Activated CD4-positive, alpha-beta T cell treated with anti-CD3 and anti-CD28 coated beads, Interleukin-2, amount 50 U/mL, for 48 hours (primary cell): ENCODE results near the gene STK10.
A peak's percentile ranks its signal among the peaks of the same experiment; 100 is the strongest.

Experiments used
- DNase-seq, 2 experiments: peaks; one replicate each; pipeline ENCODE4 v3.0.0-alpha.2; 2020

The STK10 gene

DNA sequence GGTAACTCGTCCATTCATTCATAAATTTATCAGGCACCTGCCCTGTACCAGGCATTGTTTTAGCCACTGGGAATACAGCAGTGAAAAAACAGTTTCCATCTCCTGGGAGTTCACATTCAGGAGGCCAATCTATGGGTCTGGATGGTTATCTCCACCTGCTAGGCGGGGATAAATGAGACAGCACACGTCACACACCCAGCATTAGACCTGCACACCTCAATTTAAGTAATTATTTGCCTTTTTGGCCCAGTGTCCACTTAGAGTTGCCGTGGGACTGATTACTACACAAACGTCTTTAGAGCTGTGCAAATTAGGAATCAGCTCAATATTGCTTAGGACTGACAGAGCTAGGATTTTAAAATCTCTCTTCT, 46.1 kb downstream of the STK10 start:
- DNase-seq: no peak

DNA sequence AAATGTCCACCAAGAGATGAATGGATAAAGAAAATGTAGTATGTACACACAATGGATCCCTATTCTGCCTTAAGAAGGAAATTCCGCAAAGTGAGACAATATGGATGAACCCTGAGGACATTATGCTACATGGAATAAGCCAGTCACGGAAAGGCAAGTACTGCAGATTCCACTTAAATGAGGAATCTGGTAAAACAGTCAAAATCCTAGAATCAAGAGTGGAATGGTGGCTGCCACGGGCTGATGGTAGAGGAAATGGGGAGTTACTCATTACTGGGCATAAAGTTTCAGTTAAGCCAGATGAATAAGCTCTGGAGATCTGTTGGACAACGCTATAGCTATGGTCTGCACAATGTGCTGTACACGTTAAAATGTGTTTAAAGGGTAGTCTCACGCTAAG, 47.2 kb downstream of the STK10 start:
- DNase-seq: no peak

DNA sequence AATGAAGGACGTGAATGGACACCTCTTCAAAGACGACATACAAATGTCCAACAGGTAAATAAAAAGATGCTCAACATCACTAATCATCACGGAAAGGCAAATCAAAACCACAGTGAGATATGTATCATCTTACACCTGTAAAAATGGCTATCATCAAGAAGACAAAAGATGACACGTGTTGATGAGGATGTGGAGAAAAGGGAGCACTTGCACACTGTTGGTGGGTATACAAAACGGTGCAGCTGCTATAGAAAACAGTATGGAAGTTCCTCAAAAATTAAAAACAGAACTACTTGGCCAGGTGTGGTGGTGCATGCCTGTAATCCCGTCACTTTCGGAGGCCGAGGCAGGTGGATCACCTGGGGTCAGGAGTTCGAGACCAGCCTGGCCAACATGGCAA, 47.9 kb downstream of the STK10 start:
- no peak for DNase-seq

DNA sequence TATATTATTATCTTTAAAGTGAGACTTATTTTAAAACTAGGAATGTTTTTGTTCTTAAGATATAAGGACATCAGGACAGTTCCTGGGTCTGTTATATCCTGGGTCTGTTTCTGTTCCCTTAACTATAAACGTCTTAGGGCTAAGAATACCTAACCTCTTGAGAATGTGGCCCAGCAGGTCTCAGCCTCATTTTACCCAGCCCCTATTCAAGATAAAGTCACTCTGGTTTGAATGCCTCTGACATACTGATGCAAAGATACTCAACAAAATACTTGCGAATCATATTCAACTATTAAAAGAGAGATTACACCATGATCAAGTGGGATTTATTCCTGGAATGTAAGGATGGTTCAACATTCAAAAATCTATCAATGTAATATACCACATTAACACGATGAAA, 51.0 kb downstream of the STK10 start:
- DNase-seq: no peak

DNA sequence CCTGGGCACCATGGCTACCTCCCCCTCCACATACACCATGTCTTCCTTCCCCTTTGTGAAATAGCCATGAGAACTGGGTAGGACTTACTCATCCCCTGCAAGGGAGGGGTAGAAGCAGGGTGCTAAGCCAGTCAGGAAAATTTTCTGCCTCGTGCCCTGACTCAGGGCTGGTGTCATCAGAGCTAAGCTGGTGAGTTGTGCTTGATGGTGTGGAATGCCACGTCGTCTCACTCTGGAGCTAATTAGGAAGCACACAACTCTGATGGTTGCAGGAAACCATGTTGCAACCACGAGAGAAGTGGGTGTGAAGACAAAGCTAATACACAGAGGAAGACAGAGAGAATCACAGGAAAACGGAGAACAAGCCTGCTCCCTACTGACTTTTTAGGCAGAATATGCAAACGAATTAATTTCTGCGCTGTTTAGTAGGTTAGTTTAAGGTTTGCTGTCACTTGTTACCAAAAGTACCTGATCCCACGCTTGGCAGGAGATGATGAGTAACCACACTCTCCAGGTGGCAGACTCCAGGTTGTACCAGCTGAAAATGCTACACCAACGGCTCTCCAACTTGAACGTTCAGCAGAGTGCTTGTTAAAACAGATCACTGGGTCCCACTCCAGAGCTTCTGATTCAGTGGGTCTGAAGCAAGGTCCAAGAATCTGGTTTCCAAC, 54.5 kb downstream of the STK10 start:
- DNase-seq: peak; percentile 66 to 77

DNA sequence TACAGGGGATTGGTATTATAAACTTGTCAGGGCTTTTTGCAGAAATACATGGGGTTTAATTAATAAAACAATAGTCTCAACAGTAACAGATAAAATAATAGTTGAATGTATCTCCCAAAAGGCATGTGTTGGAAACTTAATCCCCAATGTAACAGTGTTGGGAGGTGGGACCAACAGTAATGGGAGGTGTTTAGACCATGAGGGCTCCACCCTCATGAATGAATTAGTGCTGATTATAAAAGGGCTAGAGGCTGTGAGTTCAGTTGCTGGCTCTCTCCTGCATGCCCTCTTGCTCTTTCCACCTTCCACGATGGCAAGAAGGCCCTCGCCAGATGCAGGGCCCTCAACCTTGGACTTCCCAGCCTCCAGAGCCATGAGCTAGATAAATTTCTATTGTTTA, 56.3 kb downstream of the STK10 start:
- no peak for DNase-seq

DNA sequence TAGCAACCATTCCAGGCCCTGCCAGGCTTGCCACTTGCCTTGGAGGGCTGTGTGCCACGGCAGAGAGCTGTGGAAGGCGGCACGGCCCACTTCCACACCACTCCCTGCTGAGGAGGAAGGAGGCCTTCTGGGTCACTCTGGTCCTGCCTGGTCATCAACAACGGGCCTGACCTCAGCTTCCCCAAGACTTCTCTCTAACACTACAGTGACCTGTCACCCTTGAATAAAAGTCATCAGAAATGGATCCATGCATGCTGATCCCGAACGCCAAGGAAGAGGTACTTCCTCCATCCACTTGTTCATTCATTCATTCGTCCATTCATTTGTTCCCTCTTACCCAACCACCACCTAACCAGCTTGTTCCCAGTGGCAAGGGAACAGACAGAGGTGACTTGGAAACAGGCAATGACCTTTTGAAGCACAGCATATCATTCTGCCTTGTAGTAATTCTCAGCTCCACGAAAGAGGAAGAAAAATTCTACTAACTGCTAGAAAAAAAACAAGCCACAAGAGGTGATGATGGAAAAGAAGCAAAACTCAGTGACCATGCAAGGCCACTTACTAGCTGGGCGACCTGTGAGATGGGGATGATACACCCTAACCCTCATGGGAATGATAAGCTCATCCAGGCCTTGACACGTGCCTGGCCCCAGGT, 58.6 kb downstream of the STK10 start:
- DNase-seq: no peak

DNA sequence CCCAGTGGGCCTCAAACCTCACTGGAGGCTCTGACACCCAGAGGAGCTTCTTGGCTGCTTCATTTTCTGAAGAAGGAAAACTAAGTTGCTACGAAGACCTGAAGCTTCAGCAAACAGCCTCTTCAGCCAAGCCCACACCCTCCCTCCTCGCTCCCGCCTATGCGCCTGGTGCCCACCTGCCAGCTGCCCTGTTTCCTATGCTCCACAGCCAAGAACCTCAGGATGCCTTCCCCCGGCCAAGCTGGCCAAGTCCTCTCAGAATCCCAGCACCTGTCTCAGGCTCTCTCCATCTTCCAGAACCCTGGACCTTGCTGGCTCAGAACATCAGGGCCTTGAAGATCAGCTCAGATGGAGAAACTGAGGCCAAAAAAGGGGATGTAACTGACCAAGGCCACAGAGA, 60.4 kb downstream of the STK10 start:
- DNase-seq: no peak

DNA sequence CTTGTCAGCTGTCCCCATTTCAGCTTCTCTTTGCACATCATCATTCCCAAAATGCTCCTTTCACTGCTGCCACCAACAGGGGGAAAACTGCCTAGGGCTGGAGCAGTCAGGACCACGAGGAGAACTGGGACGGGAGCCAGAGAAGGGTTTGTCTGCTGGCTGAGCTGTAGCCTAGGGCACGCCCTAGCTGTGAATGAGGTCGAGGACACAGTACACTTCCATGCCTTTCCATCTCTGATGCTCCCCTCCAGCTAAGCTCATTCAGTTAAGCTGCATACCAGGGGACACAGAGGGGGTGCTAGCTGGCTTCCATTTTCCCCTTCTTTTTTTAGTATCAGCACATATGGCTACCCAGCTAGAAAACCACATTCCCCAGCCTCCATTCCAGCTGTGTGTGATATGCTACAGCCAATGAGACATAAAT, 64.7 kb downstream of the STK10 start:
- no peak for DNase-seq

DNA sequence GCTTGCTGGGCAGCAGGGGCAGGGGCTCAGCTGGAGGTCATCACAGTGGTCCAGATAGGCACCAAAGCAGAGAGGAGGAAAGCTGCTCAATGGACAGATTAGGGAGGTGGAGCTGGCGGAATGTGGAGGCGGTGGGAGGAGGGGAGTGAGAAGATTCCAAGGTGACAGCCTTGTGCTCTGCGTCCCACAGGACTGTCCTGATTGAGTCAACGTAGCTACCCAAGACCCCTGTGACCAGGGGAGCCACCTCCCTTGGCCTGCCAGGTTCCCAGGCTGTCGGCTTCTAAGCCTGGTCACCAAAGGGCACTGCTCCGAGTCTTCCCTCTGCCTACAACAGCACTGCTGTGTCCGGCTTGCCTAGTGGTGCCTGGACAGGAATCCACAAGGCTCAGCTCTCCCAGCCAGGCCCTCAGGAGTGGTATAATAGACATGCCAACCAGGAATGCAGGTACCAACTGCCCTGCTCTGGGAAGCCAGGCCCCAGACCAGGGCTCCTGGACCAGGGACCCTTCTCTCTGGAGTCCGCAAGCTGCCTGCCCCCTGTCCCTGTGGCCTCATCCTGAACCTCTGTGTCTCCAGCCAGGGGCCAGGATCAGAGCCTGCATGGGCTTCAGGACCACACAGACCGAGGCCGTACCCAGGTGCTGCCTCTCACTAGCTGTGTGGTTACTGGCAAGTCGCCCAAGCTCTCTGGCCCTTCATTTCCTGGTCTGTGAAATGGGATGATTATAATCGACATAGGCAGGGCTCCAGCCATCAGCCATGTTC, 67.9 kb downstream of the STK10 start:
- no peak for DNase-seq

DNA sequence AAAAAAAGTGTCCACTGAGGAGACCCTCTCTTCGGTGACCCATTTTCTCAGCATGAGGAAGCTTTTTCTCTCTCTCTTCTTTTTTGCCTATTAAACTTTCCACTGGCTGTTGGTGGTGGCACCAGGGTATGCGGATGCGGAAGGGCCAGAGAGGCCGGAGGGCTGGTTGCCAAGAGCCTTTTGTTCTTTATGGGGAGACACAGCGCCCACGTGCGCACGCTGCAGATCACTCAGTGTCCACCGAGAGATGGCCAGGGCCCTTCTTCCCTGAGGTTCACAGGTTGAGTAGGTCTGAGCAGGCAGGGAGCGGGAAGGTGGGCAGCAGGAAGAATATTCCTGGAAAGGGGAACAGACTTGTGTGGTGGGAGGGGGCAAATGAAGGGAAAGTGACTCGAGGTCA, 69.1 kb downstream of the STK10 start:
- DNase-seq: no peak

DNA sequence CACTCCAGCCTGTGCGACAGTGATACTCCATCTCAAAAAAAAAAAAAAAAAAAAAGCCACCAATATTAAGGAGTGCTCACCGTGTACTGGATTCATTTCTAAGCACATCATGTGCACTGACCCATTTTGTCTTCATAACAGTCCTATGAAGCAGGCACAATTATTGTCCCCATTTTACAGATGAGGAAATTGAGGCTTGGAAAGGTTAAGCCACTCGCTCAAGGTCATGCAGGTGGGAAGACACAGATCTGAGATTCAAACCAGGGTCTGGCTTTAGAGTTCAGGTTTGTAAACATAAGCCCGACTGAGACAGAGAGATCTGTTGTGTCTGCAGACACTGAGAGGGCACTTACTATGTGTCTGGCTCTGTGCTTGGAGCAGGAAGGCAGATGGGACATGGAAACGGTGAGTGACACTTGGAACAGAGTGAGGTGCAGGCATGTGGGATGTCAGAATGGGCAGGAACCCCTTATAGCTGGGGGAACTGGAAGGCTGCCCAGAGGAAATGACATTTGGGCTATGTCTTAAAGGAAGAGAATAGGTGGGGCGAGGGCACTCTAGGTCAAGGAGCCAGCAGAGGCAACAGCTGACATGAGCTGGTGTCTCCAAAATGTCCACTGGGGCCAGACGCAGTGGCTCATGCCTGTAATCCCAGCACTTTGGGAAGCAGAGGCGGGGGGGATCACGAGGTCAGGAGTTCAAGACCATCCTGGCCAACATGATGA, 69.9 kb downstream of the STK10 start:
- no peak for DNase-seq

DNA sequence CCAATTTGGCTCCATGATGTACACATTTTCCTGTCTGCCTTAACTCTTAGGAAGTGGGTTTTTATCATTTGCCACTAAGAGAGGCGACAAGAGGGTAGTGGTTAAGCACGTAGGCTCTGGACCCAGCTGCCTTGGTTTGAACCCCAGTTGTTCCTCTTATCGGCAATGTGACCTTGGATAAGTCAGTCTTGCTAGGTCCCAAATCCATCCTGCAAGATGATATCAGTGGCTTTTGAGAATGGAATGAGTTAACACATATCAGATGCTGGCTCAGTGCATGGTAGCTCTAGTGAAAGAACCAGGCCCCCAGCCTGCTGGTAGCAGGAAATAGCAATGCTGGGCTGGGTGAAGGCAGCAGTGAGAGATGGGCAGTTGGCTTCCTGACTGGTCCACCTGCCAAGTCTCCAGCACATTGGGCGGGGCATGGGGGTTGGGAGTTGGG, 72.5 kb downstream of the STK10 start:
- DNase-seq: peak; percentile 22 to 41

DNA sequence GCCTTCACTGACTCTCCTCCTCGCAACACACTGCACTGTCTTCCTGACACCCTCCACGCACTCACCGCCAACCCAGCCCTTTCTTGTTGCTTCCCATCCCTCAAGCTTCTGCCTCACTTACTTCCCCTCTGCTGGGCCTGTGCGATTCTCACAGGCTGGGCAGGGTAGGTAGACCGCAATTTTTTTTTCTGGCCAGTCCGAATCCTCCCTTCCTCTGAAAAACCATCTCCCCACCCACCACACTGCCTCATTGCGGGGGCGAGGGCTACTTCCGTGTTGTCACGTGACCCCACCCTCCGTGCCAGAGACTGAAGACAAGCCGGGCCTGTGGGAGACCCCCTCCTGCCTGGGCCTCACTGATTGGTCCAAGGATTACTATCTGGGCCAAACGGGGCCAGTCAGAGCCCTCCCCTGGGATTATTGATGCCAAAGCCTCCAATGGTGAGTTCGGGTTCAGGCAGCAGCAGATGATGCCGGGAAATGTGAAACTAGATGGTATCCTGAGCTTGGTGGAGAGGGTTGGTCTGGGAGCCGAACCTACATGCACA, 73.1 kb downstream of the STK10 start:
- DNase-seq: peak; percentile 87 to 93

DNA sequence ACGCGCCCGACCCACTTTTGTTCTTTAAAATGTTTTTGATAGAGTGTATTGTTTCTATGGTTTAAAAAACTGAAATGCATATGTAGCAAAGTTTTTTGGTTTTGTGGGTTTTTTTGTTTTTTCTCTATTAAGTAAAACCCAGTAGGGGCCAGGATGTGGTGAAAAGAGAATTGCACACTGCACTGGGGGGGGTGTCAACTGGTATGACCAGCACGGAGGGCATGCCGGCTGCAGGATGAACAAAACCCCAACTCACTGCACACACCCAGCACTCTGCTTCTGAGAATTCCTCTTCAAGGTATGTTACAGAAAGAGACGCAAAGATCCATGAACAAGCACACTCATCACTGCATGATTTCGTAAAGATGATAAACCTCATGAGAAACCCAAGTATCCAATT, 75.0 kb downstream of the STK10 start:
- DNase-seq: peak; percentile 71 to 82

DNA sequence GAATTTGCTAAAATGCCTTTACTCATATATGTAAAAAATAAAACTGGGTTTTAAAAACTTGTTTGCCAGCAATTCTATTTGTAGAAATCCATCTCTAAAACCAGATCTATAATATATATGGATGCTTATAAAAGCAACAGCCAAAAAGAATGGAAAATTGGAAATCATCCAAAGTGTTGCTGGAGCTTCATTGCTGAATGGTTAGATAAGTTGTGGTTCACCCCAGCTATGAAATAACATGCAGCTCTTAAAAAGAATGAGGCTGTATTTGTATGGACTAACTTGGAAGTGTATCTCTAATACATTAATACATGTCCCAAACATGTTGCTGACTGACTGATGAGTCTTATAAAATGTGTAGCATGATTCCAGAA, 76.2 kb downstream of the STK10 start:
- no peak for DNase-seq

DNA sequence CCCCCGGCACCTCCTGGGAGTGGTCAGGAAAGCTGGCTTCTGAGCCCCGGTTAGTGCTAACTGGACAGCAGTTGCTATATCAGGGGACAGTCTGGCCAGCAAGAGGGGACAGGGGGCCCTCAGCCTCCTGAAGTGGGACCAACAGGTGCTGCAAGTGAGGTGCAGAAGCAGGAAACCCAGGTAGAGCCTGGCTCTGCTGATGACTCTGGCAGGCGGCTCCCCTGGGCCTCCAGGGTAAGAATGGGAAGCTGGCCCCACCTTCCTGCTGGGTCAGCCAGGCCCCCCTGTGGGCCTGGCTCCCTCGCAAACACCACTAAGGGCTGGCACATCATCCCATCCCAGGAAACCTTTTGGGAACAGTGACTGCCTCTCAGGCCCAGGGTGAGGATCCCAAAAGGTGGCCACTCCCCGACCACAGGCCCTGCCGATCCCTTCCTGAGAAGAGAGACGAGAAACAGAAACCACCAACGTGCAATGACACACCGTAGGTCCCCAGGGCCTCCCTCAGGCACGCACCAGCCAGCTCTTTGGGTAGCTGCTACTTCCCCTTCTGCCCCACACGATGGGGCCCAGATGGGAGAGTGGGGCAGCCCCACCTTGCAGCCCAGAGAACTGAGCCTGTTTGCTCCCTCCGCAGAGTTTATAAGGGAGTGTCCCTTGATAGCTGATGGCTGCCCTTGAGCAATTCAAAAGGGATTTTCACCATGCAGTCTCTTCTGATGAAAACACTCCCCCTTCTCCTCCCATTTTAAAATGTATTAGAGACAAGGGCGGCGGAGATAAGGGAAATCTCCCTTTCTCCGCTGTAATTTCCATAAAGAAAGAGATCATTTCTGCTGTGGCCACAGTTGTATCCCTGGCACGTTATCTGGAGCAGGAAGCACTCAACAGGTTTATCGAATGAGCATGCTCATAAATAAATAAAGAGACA, 76.8 kb downstream of the STK10 start:
- peak; percentile 86 to 91 for DNase-seq

DNA sequence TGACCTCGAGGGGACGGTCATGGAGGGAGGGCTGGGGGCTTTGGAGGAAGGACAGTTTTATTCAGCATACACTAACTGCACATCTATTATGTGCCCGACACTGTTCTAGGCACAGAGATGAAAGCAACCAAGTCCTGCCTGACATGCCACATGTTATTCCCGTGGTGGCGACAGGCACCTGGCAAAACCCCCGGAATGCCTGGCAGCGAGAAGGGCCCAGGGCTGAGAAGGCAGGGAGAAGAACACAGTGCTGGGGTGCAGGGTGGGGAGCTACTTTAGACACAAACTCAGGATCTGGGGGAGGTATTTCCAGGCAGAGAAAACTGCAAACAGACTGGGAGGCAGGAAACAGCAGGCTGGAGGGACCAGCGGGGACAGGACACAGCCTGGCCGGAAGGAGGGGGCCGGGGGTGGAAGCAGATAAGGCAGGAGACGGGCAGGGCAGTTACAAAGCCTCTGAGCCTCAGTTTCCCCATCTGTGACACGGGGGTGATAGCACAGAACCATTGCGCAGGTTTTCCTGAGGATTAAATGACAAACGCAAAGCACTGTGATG, 77.7 kb downstream of the STK10 start:
- no peak for DNase-seq

DNA sequence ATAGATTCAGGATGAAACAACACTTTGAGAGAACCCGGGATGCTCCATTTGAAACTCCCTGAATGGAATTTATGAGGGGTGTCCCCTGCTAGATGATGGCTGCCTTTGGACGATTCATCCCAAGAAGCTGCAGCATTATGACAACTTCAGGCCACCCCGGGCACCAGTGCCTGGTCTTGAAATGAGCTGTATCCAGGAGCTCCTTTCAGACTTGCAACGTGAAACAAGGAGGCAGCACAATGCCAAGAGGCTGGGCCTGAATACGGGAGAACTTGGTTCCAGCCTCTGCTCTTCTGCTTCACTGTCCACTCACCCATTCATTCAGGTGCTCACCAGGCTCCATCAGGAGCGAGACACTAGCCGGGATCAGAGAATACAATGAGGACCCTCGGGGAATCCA, 78.3 kb downstream of the STK10 start:
- peak; percentile 35 to 51 for DNase-seq

DNA sequence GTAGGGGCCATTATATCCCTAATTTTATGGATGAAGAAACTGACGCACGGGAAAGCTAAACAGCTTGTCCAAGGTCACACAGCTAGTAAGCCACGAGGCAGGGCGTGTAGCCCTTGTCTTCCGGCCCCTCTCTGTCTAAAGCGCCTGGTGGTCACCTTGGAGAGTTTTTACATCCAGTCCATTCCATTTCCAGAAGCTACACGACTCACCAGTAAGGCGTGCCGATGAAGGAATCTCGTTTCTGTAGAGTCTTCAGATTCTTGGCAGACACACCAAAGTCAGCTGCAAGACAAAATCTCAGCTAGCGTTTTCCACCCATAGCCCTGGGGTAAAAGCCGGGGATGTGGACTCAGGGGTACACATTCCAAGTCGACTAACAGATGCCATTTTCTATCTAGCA, 80.5 kb downstream of the STK10 start:
- DNase-seq: no peak

DNA sequence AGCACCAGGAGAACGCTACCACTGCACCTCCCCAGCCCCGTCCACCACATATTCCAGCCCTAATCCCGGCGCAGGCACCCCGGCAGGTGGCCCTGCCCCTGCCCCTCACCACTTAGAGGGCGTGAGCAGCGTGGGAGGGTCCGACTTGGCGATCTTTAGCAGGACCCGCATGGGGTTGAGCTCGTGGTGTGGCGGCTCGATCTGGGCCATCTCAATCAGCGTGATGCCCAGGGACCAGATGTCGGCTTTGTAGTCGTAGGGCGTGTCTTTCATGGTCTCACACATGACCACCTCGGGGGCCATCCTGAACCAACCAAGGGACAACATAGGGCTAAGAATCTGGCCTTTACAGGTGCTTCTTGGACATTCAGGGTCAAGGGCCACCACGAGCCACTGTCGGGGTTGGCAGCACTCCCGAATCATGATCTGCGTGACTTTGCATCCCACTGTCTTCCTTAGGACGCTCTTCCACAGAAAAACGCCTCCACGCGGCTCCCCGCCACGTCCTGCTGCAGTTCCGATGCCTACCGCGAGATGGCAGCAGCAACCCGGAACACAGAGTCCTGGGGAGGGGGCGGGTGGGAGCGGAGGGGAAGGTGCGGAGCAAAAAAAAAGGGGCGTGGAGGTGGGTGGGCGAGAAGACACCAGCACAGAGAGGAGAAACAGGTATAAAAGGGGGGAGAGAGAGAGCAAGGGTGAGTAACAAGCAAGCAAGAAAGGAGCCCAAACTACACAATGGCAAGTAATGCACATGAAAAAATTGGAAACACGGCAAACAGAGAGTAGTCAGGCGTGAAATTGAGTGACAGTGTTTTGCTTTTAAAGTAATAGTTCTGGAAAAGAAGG, 81.3 kb downstream of the STK10 start:
- peak; percentile 77 to 81 for DNase-seq
